Measurements from ENCODE around the gene ZBTB47. TPM values are rescaled to one million over a fixed set of nuclear protein-coding genes. Genes with fewer than 3 reads are reported as not detected.

Gene ZBTB47
- total and polyA plus RNA-seq, 10 of the 15 experiments (the other 5 are each of a cell fraction or from before 2014, with no cell fraction given) = 0.04 to 3.4 (median 1.0) TPM; not detected in 1

DNA sequence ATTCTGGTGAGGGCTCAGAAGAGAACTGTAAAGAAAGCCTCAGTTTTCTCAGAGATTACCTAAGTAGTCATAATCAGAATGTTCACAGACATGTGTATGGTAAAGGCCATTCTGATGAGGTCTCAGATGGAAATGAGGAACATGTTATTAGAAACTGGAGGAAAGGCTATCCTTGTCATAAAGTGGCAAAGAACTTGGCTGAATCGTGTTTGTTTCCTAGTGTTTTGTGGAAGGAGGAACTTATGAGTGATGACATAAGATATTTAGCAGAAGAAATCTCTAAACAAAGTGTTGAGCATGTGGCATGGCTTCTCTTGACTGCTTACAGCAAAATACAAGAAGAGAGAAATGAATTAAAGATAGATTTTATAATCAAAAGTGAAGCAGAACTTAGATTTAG is 19.0 kb downstream of the ZBTB47 start:
- no peak overlapping the region for H3K27ac ChIP-seq (ENCODE audit: control insufficient read depth, insufficient read depth)
- H3K27me3 ChIP-seq (replicated peaks in 1 of 2; ENCODE audit: control insufficient read depth in 2 of 2, insufficient read depth in 2 of 2, low read length in 1 of 2) = no peaks in the 10 kb centered on the region
- SMC1A ChIA-PET (ENCODE audit: uncharacterized antibody, unreplicated experiment) = no interaction called here
- no peak overlapping the region for H2AFZ ChIP-seq (ENCODE audit: control insufficient read depth, low read depth, low read length)
- no peak for ATAC-seq
- H3K9me3 ChIP-seq (replicated peaks; ENCODE audit: control insufficient read depth, insufficient read depth, low read length) = no peaks in the 10 kb centered on the region; the same call in 1 of the 3 replicates
- no TSS peak for BruUV-seq (replicated peaks)
- H3K79me2 ChIP-seq (ENCODE audit: control insufficient read depth, insufficient read depth, low read length) = no peaks in the 10 kb centered on the region
- WGBS (ENCODE audit: insufficient coverage, insufficient replicate concordance, low lambda C conversion rate, missing lambda C conversion rate) = 0% methylated on average over 1 of the region's 1 CpG
- CTCF ChIA-PET = no interaction called here
- POLR2A ChIA-PET = no interaction called here
- in situ Hi-C loops (cut with MboI) (no loop called here), intact Hi-C loops (cut with micrococcal nuclease; ENCODE audit: unreplicated experiment) (no loop called here)
- no peak for DNase-seq (ENCODE audit: low read depth, low spot score)
- RAD21 ChIA-PET (ENCODE audit: unreplicated experiment) = no interaction called here
- FAIRE-seq = no peak
- H3K4me1 ChIP-seq (ENCODE audit: control insufficient read depth, insufficient read depth, low read length) = no peaks in the 10 kb centered on the region
- no peak overlapping the region for H3K9ac ChIP-seq (ENCODE audit: control insufficient read depth, insufficient read depth, low read length)
- H3K4me2 ChIP-seq (ENCODE audit: control insufficient read depth, insufficient read depth) = no peak overlapping the region
- H3K4me3 ChIP-seq = no peak overlapping the region
- no peaks in the 10 kb centered on the region for H4K20me1 ChIP-seq (ENCODE audit: control insufficient read depth, insufficient read depth)
- no peaks in the 10 kb centered on the region for H3K36me3 ChIP-seq (ENCODE audit: control insufficient read depth in 2 of 2, insufficient read depth in 2 of 2, low read length in 1 of 2)
- TF ChIP-seq DPF2 (IDR thresholded peaks at IDR 0.05) (no peak), POU2F2 (IDR thresholded peaks at IDR 0.05; ENCODE audit: borderline replicate concordance, low read depth, low read length) (no peak), LARP7 (IDR thresholded peaks at IDR 0.05) (no peak), BRCA1 (IDR thresholded peaks at IDR 0.05; ENCODE audit: low read depth, low read length) (no peak), CBFB (IDR thresholded peaks at IDR 0.05; ENCODE audit: low read depth) (no peak), CREB1 (IDR thresholded peaks at IDR 0.05; ENCODE audit: low read depth) (no peak), USF1 (IDR thresholded peaks at IDR 0.05; ENCODE audit: borderline replicate concordance, extremely low read length, insufficient read depth, low read depth, low read length) (no peak), SMAD5 (IDR thresholded peaks at IDR 0.05; ENCODE audit: low read depth) (no peak), WRNIP1 (IDR thresholded peaks at IDR 0.05; ENCODE audit: borderline replicate concordance, low read depth, low read length) (no peak), MTA3 (IDR thresholded peaks at IDR 0.05; ENCODE audit: borderline replicate concordance, low read length) (no peak), EED (IDR thresholded peaks at IDR 0.05; ENCODE audit: low read depth) (no peak), EZH2 (IDR thresholded peaks at IDR 0.05; ENCODE audit: borderline replicate concordance, control insufficient read depth, low read depth, low read length) (no peak), EP300 (IDR thresholded peaks at IDR 0.05; ENCODE audit: borderline replicate concordance in 1 of 2, control insufficient read depth in 1 of 2, low read depth in 2 of 2, low read length in 2 of 2) (no peak), ESRRA (IDR thresholded peaks at IDR 0.05; ENCODE audit: low read length) (no peak), NFYB (IDR thresholded peaks at IDR 0.05; ENCODE audit: insufficient read depth, low read depth, low read length) (no peak)
- TF ChIP-seq, protein P1, sequence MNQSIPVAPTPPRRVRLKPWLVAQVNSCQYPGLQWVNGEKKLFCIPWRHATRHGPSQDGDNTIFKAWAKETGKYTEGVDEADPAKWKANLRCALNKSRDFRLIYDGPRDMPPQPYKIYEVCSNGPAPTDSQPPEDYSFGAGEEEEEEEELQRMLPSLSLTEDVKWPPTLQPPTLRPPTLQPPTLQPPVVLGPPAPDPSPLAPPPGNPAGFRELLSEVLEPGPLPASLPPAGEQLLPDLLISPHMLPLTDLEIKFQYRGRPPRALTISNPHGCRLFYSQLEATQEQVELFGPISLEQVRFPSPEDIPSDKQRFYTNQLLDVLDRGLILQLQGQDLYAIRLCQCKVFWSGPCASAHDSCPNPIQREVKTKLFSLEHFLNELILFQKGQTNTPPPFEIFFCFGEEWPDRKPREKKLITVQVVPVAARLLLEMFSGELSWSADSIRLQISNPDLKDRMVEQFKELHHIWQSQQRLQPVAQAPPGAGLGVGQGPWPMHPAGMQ (IDR thresholded peaks at IDR 0.05; ENCODE audit: borderline replicate concordance) = no peak
- TF ChIP-seq, protein P2, sequence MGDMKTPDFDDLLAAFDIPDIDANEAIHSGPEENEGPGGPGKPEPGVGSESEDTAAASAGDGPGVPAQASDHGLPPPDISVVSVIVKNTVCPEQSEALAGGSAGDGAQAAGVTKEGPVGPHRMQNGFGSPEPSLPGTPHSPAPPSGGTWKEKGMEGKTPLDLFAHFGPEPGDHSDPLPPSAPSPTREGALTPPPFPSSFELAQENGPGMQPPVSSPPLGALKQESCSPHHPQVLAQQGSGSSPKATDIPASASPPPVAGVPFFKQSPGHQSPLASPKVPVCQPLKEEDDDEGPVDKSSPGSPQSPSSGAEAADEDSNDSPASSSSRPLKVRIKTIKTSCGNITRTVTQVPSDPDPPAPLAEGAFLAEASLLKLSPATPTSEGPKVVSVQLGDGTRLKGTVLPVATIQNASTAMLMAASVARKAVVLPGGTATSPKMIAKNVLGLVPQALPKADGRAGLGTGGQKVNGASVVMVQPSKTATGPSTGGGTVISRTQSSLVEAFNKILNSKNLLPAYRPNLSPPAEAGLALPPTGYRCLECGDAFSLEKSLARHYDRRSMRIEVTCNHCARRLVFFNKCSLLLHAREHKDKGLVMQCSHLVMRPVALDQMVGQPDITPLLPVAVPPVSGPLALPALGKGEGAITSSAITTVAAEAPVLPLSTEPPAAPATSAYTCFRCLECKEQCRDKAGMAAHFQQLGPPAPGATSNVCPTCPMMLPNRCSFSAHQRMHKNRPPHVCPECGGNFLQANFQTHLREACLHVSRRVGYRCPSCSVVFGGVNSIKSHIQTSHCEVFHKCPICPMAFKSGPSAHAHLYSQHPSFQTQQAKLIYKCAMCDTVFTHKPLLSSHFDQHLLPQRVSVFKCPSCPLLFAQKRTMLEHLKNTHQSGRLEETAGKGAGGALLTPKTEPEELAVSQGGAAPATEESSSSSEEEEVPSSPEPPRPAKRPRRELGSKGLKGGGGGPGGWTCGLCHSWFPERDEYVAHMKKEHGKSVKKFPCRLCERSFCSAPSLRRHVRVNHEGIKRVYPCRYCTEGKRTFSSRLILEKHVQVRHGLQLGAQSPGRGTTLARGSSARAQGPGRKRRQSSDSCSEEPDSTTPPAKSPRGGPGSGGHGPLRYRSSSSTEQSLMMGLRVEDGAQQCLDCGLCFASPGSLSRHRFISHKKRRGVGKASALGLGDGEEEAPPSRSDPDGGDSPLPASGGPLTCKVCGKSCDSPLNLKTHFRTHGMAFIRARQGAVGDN (IDR thresholded peaks at IDR 0.05) = no peak

All from GM12878 (cell line).